ENCODE measurements around the gene JARID2.

DNA sequence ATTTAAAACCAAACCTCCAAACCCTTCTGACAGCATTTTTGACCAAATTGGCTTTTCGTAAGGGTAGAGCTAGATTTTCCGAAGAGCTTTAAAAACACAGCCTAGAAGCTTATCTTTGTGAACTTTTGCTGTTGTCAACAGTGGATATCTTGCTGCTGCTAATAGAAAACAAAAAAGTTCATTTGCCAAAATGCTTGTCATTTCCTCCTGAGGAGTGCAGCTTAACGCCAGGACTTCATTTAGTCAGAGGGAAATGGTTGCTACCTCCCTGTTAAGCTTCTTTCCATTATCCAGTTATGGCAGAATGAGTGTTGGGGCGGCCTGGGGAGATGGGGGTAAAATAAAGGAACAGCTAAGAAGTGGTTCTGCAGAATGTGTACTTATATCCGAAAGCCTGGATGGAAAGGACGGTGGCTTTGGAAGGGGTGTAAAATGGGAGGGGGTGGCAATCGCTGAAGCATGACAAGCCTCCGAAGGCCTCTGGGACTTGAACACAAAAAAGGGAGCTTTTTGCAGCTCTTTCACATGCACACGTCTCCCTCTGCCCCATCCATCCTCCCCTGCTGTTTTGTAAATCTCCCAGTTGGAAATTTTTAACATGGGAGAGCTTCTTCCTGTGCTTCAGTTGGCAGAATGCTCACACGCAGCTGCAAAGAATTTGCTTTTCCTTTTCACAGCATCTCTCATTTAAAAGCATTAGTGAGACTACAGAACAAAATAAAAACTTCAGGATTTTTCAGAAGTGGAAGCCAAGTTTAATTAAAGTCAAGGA lies 22.5 kb downstream of the JARID2 start:
- no peak for TF ChIP-seq TAF1 (IDR thresholded peaks at IDR 0.05; ENCODE audit: control insufficient read depth, extremely low read depth, insufficient read depth, low read length, severe bottlenecking)
- TF ChIP-seq EWSR1 (IDR thresholded peaks at IDR 0.05; ENCODE audit: borderline replicate concordance, low read depth, partially characterized antibody) = no peak
- TF ChIP-seq MAFK (IDR thresholded peaks at IDR 0.05; ENCODE audit: low read length) = no peak
- no peak for TF ChIP-seq CTCF (IDR thresholded peaks at IDR 0.05 in 2 of 3, conservative IDR thresholded peaks at IDR 0.05 in 1 of 3; ENCODE audit: insufficient read depth in 2 of 3, low read depth in 1 of 3, low read length in 3 of 3)
- TF ChIP-seq SRF (CRISPR knock-in tag; IDR thresholded peaks at IDR 0.05) = no peak
- TF ChIP-seq TEAD4 (IDR thresholded peaks at IDR 0.05; ENCODE audit: low read length) = no peak
- no peak for TF ChIP-seq TEAD4 (CRISPR knock-in tag; IDR thresholded peaks at IDR 0.05; ENCODE audit: borderline replicate concordance)
- no peak for TF ChIP-seq PRPF4 (IDR thresholded peaks at IDR 0.05; ENCODE audit: insufficient read depth, low read depth, low read length, poor library complexity, severe bottlenecking)
- TF ChIP-seq MYC (IDR thresholded peaks at IDR 0.05; ENCODE audit: low read depth, low read length) = no peak
- TF ChIP-seq MYC (CRISPR knock-in tag; IDR thresholded peaks at IDR 0.05; ENCODE audit: borderline replicate concordance, low read depth) = no peak
- TF ChIP-seq, protein P1, sequence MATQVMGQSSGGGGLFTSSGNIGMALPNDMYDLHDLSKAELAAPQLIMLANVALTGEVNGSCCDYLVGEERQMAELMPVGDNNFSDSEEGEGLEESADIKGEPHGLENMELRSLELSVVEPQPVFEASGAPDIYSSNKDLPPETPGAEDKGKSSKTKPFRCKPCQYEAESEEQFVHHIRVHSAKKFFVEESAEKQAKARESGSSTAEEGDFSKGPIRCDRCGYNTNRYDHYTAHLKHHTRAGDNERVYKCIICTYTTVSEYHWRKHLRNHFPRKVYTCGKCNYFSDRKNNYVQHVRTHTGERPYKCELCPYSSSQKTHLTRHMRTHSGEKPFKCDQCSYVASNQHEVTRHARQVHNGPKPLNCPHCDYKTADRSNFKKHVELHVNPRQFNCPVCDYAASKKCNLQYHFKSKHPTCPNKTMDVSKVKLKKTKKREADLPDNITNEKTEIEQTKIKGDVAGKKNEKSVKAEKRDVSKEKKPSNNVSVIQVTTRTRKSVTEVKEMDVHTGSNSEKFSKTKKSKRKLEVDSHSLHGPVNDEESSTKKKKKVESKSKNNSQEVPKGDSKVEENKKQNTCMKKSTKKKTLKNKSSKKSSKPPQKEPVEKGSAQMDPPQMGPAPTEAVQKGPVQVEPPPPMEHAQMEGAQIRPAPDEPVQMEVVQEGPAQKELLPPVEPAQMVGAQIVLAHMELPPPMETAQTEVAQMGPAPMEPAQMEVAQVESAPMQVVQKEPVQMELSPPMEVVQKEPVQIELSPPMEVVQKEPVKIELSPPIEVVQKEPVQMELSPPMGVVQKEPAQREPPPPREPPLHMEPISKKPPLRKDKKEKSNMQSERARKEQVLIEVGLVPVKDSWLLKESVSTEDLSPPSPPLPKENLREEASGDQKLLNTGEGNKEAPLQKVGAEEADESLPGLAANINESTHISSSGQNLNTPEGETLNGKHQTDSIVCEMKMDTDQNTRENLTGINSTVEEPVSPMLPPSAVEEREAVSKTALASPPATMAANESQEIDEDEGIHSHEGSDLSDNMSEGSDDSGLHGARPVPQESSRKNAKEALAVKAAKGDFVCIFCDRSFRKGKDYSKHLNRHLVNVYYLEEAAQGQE (IDR thresholded peaks at IDR 0.05; ENCODE audit: borderline replicate concordance) = no peak
- TF ChIP-seq, protein P1 (CRISPR knock-in tag; IDR thresholded peaks at IDR 0.05; ENCODE audit: low read depth) = no peak
- TF ChIP-seq ZNF384 (IDR thresholded peaks at IDR 0.05; ENCODE audit: low read depth, low read length) = no peak
- TF ChIP-seq CBX5 (IDR thresholded peaks at IDR 0.05; ENCODE audit: borderline replicate concordance, low read depth) = no peak
- TF ChIP-seq FOXM1 (IDR thresholded peaks at IDR 0.05; ENCODE audit: low read depth) = no peak
- no peak for TF ChIP-seq FOXM1 (CRISPR knock-in tag; IDR thresholded peaks at IDR 0.05; ENCODE audit: low read depth)
- no peak for TF ChIP-seq SIX5 (IDR thresholded peaks at IDR 0.05; ENCODE audit: borderline replicate concordance in 1 of 2, insufficient read depth in 1 of 2, low read depth in 1 of 2, low read length in 2 of 2)

All from K562 (cell line).